ENCODE measurements around the gene OR4D2. TPM values are rescaled to one million over a fixed set of nuclear protein-coding genes. Genes with fewer than 3 reads are reported as not detected.

The OR4D2 gene
- total RNA-seq, 2 experiments from 2014 or later = not detected

DNA sequence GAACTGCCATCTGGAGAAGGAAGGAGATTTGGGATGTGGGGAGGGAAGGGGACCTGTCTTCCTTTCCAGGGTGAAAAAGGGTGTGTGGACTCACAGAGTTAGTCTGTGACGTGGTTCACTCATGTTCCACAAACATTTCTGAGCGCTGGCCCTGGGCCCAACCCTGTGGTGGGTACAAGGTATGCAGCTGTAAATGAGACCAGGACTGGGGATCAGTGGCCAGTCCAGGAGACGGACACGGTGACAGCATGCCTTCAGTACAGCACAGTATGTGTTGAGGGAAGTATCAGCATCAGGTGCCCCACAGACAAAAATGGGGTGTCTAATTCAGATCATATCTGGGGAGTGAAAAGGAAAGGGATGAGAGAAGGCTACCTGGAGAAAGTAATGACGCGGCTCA lies 20.3 kb downstream of the OR4D2 start:
- CTCF ChIA-PET = no interaction called here
- ATAC-seq (ENCODE audit: poor library complexity) (no peak), DNase-seq (no peak)
- H3K4me1 ChIP-seq (ENCODE audit: insufficient read depth, low read length) = no peaks in the 10 kb centered on the region
- Mint-ChIP-seq H3K9me3 (no peaks in the 10 kb centered on the region), H3K36me3 (ENCODE audit: low read depth) (no peaks in the 10 kb centered on the region), H3K27me3 (peaks cover 4% of the 10 kb centered on the region), H3K27ac (no peak overlapping the region), H3K4me3 (no peak overlapping the region), H3K4me1 (ENCODE audit: low read depth) (no peaks in the 10 kb centered on the region)
- POLR2A ChIA-PET = no interaction called here
- intact Hi-C loops (cut with DNase I, micrococcal nuclease) = no loop called here
- no peaks in the 10 kb centered on the region for H3K9me3 ChIP-seq (ENCODE audit: control insufficient read depth in 1 of 2, insufficient read depth in 1 of 2, low read length in 2 of 2)
- peaks cover 3 to 8% of the 10 kb centered on the region in 2 experiments for H3K27me3 ChIP-seq (ENCODE audit: control insufficient read depth in 1 of 2, insufficient read depth in 2 of 2, low read length in 2 of 2)
- TF ChIP-seq, protein P1, sequence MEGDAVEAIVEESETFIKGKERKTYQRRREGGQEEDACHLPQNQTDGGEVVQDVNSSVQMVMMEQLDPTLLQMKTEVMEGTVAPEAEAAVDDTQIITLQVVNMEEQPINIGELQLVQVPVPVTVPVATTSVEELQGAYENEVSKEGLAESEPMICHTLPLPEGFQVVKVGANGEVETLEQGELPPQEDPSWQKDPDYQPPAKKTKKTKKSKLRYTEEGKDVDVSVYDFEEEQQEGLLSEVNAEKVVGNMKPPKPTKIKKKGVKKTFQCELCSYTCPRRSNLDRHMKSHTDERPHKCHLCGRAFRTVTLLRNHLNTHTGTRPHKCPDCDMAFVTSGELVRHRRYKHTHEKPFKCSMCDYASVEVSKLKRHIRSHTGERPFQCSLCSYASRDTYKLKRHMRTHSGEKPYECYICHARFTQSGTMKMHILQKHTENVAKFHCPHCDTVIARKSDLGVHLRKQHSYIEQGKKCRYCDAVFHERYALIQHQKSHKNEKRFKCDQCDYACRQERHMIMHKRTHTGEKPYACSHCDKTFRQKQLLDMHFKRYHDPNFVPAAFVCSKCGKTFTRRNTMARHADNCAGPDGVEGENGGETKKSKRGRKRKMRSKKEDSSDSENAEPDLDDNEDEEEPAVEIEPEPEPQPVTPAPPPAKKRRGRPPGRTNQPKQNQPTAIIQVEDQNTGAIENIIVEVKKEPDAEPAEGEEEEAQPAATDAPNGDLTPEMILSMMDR (IDR thresholded peaks at IDR 0.05) = no peak
- H3K4me3 ChIP-seq (ENCODE audit: low read length) = no peak overlapping the region
- H3K27ac ChIP-seq (ENCODE audit: low read depth in 1 of 2, low read length in 2 of 2) = no peak overlapping the region
- no peaks in the 10 kb centered on the region for H3K36me3 ChIP-seq (ENCODE audit: insufficient read depth, low read length)

- no peaks in the 10 kb centered on the region for H3K4me1 Mint-ChIP-seq (ENCODE audit: low read depth)
- ChIA-PET CTCF (no interaction called here), POLR2A (no interaction called here)
- TF ChIP-seq, protein P1 (IDR thresholded peaks at IDR 0.05) = no peak
- Histone ChIP-seq H3K4me1 (ENCODE audit: insufficient read depth, low read length) (no peaks in the 10 kb centered on the region), H3K36me3 (ENCODE audit: insufficient read depth, low read length) (no peaks in the 10 kb centered on the region), H3K4me3 (ENCODE audit: low read length) (no peak overlapping the region), H3K9me3 (ENCODE audit: control insufficient read depth in 1 of 2, insufficient read depth in 1 of 2, low read length in 2 of 2) (no peaks in the 10 kb centered on the region), H3K27ac (ENCODE audit: low read depth in 1 of 2, low read length in 2 of 2) (no peak overlapping the region), H3K27me3 (ENCODE audit: control insufficient read depth in 1 of 2, insufficient read depth in 2 of 2, low read length in 2 of 2) (peaks cover 3 to 8% of the 10 kb centered on the region in 2 experiments)
- no peak overlapping the region for H3K27ac Mint-ChIP-seq
- ATAC-seq (ENCODE audit: poor library complexity) = no peak
- no peak overlapping the region for H3K4me3 Mint-ChIP-seq
- DNase-seq = no peak
- intact Hi-C loops (cut with DNase I, micrococcal nuclease) = no loop called here
- peaks cover 4% of the 10 kb centered on the region for H3K27me3 Mint-ChIP-seq
- no peaks in the 10 kb centered on the region for H3K36me3 Mint-ChIP-seq (ENCODE audit: low read depth)
- no peaks in the 10 kb centered on the region for H3K9me3 Mint-ChIP-seq
Observed at GRCh38 chr17:58187675-58188074, 20.9 kb downstream of the OR4D2 start.

DNA sequence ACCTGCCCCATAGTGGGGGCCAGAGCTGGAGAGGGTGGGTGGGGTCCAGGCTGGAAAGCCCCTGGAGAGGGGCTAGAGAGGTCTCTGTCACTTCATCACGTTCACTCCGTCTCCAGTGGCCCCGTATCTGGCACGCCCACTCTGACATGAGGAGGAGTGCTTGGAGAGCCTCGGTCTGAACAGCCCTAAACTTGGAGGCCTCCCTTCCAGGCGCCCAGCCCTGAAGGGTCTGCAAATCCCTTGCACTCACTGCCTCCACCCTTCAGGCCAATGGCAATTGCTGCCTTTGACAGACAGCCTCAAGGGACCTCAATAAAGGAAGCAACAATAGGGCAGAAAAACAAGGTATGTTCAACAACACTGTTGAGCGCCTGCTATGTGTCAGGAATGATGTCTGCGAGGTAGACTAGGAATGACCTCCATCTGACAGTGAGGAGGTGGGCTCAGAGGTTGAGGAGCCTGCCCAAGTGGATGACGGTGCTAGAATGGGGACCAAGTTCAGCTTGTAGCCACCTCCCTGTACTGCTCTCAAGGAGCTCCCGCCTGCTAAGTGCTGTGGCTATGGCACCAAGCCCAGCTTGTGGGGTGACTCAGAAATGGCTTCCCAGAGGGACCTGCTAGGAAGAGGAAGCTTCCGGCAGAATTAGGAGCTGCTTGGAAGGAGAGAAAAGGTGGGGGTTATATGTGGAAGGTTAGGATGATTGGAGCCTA lies 22.8 kb downstream of the OR4D2 start:
- Histone ChIP-seq H3K4me1 (ENCODE audit: insufficient read depth, low read length) (no peaks in the 10 kb centered on the region), H3K27me3 (ENCODE audit: control insufficient read depth in 1 of 2, insufficient read depth in 2 of 2, low read length in 2 of 2) (peaks cover 3 to 8% of the 10 kb centered on the region in 2 experiments), H3K9me3 (ENCODE audit: control insufficient read depth in 1 of 2, insufficient read depth in 1 of 2, low read length in 2 of 2) (no peaks in the 10 kb centered on the region), H3K27ac (ENCODE audit: low read depth in 1 of 2, low read length in 2 of 2) (no peak overlapping the region), H3K4me3 (ENCODE audit: low read length) (no peak overlapping the region), H3K36me3 (ENCODE audit: insufficient read depth, low read length) (no peaks in the 10 kb centered on the region)
- no peaks in the 10 kb centered on the region for H3K4me1 Mint-ChIP-seq (ENCODE audit: low read depth)
- H3K9me3 Mint-ChIP-seq = no peaks in the 10 kb centered on the region
- no peak overlapping the region for H3K4me3 Mint-ChIP-seq
- CTCF ChIA-PET = no interaction called here
- DNase-seq = no peak
- TF ChIP-seq, protein P1 (IDR thresholded peaks at IDR 0.05) = no peak
- intact Hi-C loops (cut with DNase I, micrococcal nuclease) = no loop called here
- ATAC-seq (ENCODE audit: poor library complexity) = no peak
- H3K36me3 Mint-ChIP-seq (ENCODE audit: low read depth) = no peaks in the 10 kb centered on the region
- POLR2A ChIA-PET = no interaction called here
- peaks cover 4% of the 10 kb centered on the region for H3K27me3 Mint-ChIP-seq
- H3K27ac Mint-ChIP-seq = no peak overlapping the region
